Testis (tissue), 2 donors: ENCODE data around the gene CNBD2.

Source experiments
- CTCF ChIP-seq, 3 experiments: fragments of 450-650 bp in 2 of 3; fragments of 200-600 bp in 1 of 3; sonication (generic) in 1 of 3; IDR thresholded peaks; one replicate each; pipeline ENCODE4 v1.5.1; 2016 to 2019; ENCODE audit warnings: antibody characterized with exemption in 3 of 3, mild to moderate bottlenecking in 2 of 3, moderate library complexity in 1 of 3
- POLR2A ChIP-seq: fragments of 450-650 bp; IDR thresholded peaks from one replicate; pipeline ENCODE4 v1.6.1; 2017; ENCODE audit warnings: antibody characterized with exemption, mild to moderate bottlenecking, moderate library complexity

- TF ChIP-seq CTCF (IDR thresholded peaks at IDR 0.05) (no peak), POLR2A (no peak)
Measured at GRCh38 chr20:36071848-36072247, 103.5 kb downstream of the CNBD2 start.
